EH (cell line): ENCODE data around the gene ESAM.
"Not testable (repeated sequence)": the region's sequence is repeated elsewhere in the genome, so short reads cannot be mapped to it uniquely, and the experiment has no call there.

Experiments used
- DNase-seq: peaks from one replicate; pipeline ENCODE4 v3.0.0-alpha.2; 2015; ENCODE audit warnings: low read depth

The ESAM gene

GRCh38 chr11:124776865-124777645 is 15.0 kb upstream of the ESAM start:
- DNase-seq, result no peak

DNA sequence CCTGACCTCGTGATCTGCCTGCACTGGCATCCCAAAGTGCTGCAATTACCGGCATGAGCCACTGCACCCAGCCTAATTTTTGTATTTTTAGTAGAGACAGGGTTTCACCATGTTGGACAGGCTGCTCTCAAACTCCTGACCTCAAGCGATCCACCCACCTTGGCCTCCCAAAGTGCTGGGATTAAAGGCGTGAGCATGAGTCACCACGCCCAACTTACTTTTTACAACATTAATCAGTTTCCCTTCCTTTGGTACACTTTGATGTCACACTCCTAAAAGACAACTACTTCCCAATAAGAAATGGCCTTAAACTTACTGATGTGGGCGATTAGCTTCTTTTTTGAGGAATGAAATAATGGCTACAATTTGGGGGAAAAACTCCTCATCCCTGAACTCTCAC is 8.9 kb upstream of the ESAM start:
- not testable (repeated sequence) for DNase-seq

DNA sequence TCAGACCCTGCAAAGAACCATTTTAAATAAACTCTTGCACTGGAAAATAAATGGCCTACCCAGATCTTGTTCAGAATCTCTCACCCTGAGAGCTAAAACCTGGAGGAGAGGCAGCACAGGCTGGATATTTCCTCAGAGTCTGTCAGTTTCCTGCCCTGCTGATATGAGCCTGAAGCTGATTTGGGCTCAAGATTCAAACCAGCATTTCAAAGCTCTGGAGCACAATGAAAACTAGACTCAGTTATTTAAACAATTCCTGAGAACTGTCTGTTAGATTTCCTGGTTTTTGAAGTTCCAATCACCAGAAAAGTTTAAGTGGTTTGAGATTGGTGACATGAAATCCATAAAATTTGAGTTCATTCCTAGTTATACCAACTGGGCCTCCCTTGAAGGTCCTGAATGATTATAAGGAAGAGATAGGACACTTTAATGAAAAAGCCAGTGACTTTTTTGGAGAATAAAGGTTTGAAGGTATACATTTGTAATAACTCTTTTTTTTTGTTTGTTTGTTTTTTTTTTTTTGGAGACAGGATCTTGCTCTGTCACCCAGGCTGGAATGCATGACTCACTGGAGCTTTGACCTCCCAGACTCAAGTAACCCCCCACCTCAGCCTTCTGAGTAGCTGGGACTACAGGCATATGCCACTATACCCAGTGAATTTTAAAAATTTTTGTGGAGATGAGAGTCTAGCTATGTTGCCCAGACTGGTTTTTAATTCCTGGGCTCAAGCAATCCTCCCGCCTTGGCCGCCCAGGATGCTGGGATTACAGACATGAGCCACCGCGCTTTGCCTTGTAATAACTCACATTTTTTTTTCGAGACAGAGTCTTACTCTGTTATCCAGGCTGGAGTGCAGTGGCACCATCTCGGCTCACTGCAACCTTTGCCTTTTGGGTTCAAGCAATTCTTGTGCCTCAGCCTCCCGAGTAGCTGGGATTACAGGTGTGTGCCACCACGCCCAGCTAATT is 8.0 kb upstream of the ESAM start:
- peak; percentile 83 for DNase-seq

DNA sequence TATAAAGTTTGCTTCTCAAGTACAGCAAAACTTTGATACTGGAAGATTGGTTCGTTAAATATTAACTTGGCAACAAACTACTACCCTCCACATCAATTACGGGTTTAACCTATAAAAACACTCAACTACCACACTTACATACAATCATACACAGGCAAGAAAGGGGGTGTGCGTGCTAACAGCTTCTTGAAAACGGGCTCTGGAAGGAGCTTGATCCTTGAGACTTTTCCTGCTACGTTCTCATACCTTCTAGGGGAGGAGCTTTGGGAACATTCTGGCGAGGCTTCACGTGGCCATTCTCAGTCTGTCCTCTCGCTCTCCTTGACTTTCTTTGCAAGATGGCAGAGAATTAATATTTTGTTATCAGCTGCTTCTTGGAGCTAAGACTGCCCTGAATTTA is 6.8 kb upstream of the ESAM start:
- no peak for DNase-seq

- no peak for DNase-seq
These were observed 4.1 kb upstream of the ESAM start for GRCh38 chr11:124766156-124766555.

DNA sequence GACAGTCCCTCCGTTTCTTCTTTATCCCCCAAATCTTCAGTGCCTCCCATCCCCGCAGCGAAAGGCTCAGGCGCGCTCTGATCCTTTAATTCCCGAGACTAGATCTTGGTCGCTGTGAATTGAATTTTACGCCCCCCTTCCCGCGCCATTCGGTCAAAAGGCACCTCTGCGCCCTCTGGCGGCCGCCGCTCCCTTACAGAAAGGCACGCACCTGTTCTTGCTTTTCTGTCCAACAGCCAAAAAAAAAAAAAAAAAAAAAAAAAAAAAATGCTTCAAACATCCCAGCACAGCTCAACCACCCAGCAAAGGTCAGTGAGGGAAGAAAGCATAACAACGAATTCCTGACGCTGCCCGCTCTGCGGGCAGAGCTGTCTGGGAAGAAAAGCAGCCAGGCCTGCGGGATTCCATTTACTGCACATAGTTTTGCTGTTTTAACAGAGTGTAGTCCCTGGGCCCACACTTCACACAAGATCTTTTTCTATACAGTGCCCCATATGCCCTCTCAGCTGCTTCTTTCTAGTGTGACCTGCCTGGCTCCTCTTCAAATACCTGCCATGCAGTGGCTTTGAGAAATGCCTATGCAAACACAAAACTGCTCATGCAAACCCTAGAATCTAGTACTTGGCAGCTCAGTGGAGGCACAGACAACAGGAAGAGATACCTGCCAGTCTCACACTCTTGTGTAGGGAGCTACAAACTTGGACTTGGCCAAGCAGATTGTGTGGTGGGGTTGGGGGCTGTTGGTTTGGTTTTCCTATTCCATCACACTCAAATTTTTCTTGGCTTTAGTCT is 1.3 kb upstream of the ESAM start:
- DNase-seq, result peak; percentile 63

GRCh38 chr11:124762624-124763155 is 600 bp upstream of the ESAM start:
- no peak for DNase-seq

DNA sequence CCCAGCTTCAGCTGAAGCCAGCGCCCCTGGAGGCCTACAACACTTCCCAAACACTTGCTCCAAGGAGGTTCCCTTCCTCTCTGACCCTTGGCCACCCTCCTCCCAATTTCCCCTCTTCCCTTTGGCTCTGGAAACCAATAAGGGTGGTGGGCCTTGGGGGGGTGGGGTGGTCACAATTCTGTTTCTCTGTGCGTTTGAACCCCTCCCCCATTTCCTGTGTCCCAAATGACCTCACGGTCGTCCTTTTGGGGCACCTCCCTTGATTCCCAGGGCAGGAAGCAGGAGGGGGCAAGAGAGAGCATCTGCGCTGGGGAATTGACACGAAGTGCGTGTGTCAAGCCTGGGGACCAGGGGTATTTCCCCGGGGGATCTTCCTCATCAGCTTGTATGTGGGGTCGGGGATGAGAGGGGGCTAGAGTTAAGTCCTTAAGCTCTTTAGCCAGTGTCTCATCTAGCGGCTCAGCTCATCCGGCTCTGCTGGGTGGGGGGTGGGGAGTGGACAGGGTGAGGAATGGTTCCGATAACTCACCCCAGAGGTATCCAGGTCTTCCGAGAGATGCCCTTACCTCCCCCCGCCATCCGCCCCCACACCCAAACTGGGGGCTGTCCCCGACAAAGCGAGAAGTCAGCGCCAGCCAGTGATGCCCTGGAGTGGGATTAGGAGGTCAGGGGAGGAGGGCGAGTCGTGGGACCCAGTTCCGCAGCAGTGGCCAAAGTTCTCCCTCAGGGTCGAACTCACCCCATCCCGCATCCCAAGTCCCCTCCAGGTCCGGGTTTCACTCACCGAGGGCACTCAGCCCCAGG is 587 bp downstream of the ESAM start:
- DNase-seq, result no peak

GRCh38 chr11:124760806-124761205 is 1.3 kb downstream of the ESAM start:
- DNase-seq, result no peak

DNA sequence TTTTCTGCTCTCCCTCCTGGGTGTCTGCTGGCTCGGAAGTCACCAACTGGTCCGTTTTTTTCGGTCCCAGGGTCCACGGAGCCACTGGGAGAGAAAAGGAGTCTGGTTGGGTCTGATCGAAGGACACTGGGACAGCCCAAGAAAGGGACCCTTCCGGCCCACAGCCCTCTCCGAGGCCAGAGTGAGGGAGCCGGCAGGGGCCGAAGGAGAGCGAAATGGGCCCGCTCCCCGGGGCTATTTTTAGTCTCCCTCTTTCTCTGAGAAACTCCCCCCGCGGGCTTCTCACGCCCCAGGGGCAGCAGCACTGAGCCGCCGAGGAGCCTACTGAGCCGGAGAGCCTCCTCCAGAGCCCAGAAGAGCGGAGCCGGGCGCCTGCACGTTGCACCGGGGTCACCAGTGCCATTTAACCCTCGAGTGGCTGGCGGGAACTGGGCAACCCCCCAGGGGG is 1.9 kb downstream of the ESAM start:
- DNase-seq, result no peak

GRCh38 chr11:124759266-124760204 is 2.6 kb downstream of the ESAM start:
- DNase-seq, result no peak

- DNase-seq, result peak; percentile 69
These were observed 3.5 kb downstream of the ESAM start for GRCh38 chr11:124758355-124759265.

DNA sequence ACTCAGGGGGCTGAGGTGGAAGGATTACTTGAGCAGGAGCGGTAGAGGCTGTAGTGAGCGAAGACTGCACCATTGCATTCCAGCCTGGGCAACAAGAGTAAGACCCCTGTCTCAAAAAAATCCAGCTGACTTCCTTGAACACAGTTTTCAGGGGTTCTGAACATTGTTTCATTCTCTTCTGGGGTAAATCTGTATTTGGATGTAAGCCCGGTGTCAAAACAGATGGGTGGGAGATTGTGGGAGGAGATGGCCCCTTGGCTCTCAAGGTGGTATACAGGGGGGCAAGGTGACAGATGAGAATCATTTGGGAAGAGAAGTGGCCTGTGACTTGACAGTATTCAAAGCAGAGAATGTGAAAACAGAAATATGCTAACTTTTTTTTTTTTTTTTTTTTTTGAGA is 4.8 kb downstream of the ESAM start:
- no peak for DNase-seq

DNA sequence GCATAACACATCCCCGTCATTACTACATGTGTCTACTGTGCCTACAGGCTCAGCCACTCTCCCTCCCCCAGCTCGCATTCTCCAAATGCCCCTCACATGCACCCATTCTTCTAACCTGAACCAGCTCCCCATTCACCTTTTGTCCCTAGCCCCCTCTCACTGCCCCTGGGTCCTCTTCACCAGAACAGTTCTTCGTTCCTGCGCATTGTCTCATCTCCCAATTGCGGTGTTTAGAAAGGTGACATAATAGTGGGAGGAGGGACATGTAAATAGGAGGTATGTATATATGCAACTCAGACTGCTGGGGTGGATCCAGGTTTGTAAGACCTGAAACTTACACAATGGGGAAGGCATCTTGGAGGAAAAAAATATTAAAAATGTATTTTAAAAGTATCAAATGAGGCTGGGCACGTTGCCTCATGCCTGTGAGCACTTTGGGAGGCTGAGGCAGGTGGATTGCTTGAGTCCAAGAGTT is 5.3 kb downstream of the ESAM start:
- DNase-seq, result no peak

DNA sequence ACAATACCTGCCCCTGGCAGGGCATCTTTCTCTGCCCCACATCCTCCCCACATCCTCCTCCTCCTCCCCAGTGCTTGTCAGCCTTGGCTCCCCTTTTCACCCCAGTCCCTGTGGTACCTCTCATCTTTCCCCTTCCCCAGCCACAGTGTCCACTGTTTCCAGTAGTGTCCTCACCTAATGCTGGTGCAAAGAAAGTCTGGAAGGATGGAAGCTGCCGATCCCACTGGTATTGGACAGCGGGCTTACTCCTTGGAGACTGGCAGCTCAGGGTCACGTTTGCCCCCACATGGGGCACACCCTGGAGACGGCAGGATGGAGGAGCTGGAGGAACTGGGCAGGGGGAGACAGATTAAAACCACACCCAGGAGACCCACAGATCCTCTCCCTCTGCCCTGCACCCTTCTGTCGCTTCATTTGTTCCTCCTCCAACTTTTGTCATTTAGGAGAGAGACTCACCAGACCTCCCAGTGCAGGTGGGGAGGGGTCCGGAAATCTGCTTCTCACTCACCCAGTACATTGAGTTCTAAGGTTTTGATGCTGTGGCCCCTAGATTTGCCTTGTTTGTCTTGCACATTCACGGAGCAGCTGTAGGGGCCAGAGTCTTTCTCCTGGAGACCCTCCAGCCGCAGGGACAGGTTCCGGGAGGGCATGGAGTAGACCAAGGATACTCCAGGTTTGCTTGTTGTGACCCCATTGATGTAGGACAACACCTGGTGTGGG is 5.9 kb downstream of the ESAM start:
- DNase-seq, result no peak

DNA sequence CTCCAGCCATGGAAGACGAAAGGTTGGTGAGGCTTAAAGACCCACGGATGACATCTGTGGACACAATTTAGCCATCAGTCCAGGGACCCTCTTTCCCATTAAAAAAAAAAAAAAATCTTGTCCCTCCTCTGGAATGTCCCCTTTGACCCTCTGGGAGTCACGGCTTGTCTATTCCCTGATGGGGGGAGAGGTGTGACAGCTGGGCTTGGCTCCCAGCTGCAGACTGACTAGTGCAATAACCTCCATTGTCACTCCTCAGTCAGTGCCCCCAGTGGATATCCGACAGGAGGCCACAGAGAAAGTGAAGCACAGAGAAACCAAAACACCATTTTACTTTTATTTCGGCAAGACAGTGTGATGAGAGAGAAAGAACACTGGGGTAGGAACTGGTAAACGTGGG is 7.4 kb downstream of the ESAM start:
- no peak for DNase-seq

DNA sequence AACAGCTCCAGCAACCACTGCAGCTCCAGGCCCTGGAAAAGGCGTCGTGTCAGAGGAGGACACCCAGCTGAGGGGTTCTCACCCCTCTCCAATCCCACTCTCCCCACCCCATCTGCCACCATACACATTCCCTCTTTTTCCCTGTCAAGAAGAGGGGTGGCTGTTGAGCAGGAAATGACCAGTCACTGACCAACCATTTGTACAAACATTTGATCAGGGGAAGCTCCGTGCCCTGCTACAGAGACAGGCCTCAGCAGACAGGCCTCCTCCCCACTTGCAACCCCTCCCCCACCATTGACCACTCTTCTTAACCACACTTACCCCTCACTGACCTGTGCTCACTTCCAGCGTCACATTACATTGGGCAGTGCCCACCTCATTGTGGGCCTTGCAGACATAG is 7.8 kb downstream of the ESAM start:
- peak; percentile 51 for DNase-seq

DNA sequence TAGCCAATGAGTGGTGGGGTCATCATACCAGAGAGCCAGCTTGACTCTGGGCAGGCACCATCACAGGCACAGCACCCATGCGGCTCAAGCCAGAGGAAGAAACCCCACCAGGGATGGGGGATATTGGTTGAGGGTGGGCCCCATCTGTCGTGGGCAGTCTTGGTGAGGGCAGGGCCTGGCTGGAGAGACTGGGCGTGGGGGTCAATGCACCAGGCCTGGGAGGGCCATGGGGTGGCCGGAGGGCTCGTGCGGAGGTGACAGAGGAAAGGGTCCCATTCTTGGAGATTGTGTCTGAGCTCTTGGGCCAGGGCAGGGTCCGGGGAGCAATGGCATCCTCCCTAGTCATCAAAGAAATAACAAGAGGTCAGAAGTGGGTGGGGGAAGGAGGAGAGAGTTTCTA is 8.5 kb downstream of the ESAM start:
- no peak for DNase-seq
